NCI-H2029 treated with DMSO at 0.1 percent for 48 hours (cell line): ENCODE results near the gene TTC34.

Experiments
- DNase-seq: peaks from one replicate; lab custom pipeline; 2025; lab: John Stamatoyannopoulos, UW

The TTC34 gene

DNA sequence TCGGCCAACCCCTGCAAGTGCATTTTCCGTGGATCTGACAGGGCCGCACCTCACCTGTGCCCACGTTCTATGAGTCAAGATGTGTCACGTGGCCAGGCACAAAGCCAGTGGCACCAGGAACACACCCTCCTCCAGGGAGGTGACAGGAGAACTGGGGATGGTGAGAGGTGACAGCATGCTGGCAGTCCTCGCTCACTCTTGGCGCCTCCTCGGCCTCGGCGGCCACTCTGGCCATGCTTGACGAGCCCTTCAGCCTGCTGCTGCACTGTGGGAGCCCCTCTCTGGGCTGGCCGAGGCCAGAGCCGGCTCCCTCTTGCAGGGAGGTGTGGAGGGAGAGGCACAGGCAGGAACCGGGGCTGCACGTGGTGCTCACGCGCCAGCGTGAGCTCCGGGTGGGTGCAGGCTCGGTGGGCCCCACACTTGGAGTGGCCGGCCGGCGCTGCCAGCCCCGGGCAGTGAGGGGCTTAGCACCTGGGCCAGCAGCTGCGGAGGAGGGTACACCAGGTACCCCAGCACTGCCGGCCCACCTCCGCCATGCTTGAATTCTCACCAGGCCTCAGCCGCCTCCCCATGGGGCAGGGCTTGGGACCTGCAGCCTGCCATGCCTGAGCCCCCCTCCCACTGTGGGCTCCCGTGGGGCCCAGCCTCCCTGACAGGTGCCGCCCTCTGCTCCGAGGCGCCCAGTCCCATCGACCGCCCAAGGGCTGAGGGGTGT, 11.6 kb upstream of the TTC34 start:
- DNase-seq: no peak

DNA sequence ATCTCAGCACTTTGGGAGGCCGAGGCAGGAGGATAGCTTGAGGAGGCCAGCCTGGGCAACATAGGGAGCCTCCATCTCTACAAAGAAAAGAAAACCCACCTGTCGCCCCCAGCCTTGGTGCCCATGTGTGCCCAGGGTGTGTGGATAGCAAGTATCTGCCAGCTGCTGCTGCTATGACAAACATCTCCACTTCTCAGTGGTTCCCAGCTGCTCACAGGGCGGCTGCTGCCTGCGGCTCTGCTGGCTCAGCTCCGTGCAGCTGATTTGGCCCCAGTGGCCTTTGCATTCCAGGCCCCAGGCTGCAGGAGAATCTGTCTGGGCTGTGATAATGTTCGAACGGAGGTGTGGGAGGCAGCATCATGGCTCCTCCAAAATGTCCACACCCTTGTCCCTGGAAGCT, 10.6 kb upstream of the TTC34 start:
- DNase-seq: no peak

- DNase-seq: no peak
These were observed 10.0 kb upstream of the TTC34 start for GRCh38 chr1:2811533-2811918.

GRCh38 chr1:2810899-2811532, 9.5 kb upstream of the TTC34 start:
- DNase-seq: no peak

GRCh38 chr1:2810281-2810680, 8.8 kb upstream of the TTC34 start:
- DNase-seq: no peak

- DNase-seq: no peak
These were observed 8.2 kb upstream of the TTC34 start for GRCh38 chr1:2809656-2810055.

- no peak for DNase-seq
These were observed 7.5 kb upstream of the TTC34 start for GRCh38 chr1:2808831-2809605.

DNA sequence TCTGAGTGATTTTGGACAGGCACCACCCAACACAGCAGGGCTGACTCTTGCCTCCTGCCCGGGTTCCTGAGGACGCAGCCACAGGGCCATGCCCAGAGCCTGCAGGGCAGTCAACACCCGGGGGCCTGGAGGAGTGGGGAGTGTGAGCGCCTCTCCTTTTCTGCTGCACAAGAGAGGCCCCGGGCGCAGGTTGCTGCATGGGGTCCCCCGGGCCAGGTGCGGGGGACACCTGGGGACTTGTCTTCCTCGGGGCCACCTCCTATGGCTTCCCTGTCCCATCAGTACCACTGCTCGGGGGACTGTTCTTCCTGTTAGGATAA, 6.9 kb upstream of the TTC34 start:
- no peak for DNase-seq

DNA sequence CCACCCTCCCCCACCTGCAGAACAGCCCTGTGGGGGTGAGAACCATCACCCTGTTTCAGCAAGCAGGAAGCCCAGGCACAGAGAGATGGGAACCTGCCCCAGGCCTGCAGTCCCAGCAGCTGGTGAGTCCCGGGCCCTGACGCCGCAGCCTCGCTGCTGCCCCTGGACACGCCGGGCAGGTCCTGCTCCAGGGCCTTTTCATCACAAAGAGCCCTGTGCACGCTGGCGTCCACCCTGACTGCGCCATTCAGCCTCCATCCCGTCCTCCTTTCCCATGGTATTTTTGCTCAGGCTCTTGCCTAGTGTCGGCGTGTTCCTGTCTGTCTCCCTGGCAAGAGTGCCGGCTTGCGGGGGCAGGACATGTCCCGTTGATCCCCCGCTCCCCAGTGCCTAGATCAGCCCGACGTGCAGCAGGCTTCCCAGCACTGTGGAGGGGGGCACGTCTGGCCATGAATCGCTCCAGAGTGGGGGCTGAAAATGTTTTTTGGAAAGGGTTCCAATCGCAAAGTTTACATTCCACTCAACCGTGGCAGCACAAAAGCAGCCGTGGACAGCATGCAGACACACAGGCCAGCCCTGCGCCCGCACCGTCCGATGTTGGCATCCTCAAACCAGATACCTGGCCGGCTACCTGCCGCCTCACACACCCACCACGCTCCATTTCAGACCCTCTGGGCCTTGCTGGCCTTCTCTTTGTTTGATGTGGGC, 6.3 kb upstream of the TTC34 start:
- DNase-seq: no peak

DNA sequence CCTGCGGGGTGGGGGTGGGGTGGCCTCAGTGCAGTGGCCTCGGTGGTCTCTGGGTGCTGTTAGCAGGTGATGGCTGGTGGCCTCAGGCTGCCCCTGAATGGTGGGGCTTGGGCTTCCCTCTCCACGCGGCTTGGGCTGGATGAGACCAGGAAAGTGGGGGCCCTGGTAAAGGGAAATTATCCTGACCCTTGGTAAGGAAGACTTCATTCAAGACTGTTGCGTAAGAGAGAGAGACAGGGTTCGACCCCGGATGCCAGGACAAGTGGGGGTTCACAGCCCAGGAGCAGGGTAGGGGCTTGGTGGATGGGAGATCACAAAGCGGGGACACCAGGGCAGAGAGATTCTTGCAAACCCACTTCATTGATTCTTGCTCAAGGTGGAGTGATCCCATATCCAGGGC, 5.5 kb upstream of the TTC34 start:
- no peak for DNase-seq

GRCh38 chr1:2806591-2806990, 5.1 kb upstream of the TTC34 start:
- no peak for DNase-seq

DNA sequence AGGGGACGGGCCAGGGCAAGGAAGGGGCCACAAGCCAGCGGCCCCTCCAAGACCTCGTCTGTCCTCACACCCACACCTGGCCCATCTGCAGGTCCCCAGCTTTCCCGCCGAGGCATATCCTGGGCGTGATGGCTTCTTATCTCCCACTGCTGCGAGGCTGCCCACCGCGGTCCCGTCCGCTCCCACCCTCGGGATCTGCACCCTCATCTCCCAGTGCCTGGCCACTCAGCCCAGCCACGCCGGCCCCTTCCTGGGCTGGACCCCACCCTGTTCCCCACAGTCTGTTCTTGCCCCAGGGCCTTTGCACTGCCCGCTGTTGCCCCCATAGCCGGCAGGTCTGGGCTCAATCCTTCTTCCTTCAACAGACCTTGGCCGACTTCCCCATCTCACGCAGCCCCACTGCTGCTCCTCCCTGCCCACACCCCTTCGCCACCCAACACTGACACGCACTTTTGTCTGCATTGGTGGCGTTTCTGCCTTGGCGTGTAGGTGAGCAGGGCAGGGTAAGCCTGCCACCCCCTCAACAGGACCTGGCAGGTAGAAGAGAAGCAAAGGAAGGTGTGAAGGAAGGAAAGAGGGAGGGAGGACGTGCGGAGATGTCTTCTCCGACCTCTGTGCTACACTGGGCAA, 4.4 kb upstream of the TTC34 start:
- DNase-seq: no peak

DNA sequence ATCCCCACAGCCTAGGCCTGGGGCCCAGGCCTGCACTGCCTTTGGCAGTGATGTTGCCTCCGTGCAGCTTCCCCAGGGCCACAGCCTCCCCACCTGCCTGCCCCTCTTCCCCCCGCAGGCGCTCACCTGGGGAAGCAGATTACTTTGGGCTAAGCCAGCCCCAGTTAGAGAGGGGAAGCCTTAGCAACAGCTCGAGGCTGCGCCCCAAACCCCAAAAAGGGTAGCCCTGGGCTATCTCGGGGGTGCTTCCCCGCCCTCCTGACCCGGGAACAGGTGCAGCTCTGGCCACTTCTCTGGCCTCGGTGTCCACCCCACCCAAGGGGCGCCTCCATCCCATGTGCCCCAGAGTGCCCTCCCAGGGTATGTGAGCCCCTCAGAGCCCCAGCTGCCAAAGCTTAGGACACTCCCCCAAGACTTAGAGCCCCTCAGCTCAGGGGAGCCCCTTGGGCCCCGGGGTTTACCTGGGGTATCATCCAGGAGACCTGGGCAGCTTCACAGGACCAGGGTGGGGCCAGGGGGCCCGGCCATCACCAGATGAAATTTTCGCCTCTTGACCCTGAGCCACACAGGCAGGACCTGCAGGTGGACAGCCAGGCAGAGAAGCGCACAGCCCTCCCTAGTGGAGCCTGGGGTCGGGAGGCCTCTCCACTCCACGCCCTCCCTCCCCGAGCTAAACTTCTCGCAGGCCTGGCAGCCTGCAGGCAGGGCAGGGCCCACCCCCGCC, 3.3 kb upstream of the TTC34 start:
- DNase-seq: no peak

DNA sequence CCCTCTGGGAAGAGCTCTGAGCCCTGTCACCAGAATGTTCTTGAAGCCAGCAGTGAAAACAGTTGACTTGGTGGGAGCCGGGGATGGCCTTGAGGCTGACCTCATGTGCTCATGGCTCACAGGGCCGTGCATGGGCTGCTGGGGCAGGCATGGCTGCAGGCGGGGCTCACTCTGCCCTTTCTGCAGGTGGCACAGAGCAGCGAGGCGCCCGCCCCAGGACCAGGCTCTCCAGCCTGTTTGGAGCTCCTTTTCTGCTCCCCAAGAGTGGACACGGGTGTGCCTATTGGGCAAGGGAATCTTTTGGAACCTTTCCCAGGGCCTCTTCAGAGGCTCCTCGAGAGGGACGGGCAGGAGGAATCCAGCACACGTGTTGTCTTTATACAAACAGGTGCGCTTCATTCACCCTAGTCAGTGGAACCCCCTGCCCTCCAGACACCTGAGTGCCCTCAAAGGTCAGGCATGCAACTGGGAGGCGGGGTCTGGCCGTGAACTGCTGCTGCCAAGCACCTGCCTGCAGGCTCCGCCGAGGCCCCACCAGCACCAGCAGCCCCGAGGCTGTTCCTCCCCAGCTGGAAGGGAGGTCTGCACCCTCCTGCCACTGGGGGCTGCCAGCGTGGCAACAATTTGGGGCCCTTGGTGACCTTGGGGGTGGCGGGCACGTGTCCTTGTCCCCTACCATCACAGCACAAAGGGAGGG, 2.6 kb upstream of the TTC34 start:
- no peak for DNase-seq

DNA sequence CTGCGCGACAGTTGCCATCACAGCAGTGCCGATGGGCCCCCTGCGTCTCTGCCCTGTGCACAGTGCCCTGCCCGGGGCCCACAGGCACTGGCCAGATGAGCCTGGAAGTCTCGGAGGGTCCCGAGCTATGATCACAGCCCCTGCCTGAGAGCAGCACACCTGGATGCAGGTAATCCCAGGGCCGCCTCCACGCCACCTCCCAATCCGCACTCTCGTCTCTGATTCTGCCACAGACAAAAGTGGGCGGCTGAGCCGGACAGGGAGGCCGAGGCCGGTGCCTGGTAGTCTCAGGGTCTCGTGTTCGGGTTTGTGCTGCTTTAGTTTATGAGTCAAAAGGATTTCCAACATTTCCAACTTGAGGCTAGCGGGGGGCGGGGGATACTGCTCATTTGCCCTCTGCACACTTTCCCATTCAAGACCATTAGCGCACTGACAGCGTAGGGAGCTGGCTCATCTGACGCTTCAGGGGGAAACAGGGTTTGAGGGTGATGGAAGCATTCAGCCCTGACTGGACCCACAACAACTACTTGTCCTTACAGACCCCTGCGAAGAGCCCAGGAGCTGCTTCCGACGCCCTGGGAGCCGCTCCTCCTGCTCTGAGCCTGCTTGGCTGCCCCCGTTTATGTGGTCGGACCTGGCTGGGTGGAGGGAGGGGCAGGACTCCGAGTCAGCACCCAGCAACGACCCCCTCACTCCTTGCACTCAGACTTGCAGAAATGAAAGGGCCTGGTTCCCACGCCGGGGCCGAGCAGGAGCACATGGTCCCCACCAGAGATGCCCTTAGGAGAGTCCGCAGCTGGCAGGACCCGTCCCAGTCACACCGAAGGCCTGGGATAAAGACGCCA, 1.8 kb upstream of the TTC34 start:
- DNase-seq: no peak

DNA sequence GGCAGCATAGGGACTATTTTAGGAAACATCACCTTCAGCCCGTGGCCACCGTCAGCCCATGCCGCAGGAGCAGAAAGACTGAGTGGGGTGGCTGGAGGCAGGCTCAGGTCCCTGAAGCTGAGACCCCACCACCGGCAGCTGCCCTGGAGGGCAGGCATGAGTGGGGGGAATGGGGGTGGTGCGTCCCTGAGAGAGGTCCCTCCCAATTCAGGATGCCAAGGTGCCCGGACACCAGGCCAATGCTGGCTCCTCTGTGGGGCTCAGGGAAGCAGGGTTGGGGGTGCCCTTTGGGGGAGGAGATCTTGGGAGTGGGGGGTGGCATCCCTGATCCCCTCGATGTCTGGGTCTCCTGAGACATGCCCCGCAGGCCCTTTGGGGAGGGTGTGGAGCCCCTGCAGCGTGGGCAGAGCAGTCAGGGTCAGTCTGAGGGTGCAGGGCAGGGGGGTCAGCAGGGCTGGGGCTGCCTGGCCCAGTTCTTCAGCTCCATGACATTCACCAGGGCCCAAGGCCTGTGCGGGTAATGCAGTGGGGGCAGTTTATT, 998 bp upstream of the TTC34 start:
- no peak for DNase-seq

DNA sequence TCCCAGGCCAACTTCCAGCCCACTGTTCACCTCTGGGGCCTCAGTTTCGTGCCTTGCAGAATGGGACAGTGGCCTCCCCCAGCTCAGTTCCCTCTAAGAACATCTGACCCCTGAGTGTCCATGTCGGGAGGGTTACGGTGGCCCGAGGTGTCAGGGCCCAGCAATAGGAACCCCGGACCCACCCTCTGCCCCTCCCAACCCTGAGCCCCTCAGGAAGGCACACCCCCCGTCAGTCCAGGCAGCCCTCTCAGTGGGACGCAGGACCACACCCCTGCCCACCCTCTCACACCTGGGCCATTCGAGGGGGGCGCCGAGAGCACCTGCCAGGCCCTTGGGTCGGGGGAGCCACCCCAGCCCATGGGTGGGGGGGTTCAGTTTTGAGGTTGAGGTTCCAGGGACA, 447 bp downstream of the TTC34 start:
- DNase-seq: no peak

DNA sequence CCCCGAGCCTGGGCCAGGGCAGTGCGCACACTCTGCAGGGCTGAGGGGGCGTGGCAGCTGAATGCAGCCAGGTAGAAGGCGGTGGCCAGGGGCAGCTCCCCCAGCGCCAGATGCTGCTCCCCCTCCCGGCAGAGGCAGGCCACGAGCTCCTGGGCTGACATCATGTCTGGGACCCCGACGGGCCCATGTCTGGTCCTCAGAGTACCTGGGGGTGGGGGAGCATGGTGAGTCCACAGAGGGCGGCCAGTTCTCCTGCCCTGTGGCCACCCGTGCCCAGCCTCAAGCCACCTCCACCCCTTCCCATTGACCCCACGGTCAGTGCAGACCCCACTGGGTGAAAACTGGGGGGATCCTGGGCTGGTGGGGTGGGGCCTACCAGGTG, 838 bp downstream of the TTC34 start:
- DNase-seq: no peak

DNA sequence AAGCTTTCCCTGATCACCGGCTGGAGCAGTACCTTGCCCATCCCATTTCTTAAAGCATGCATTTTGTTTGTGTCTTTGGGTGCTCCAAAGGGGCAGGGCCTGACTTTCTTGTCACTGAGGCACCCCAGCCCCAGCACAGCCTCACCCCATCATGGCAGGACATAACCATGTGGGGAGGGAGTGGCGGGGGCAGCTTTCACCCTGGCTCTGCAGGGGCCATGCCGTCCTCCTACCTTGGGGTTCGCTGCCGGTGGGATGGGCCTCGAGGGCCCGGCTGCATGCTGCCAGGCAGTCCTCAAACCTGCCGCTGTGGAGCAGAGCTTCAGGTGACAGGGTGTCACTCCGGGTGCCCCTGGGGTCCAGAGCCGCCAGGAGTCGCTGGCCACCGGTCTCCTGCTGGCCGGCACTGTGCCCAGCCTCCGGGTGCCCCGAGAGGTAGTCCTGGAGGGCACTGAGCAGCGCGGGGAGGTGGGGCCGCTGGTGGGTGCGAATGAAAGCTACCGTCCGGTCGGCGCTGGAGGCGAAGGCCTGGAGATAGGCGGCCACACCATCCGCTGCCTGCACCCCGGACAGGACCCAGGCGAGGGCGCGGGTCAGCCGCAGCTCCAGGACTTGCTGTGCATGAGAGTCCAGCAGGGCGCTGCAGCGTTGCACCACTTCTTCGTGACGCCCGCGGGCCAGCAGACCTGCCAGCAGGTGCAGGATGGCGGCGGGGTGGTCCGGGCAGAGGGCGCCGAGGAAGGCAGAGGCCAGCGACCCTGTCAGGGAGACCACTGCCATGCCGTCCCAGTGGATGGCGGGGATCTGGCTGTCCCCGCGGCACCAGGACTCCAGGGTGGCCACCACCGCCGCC, 1.5 kb downstream of the TTC34 start:
- no peak for DNase-seq
